Stimulated activated CD4-positive, alpha-beta T cell treated with anti-CD3 and anti-CD28 coated beads, Interleukin-4, amount 100 ng/mL, for 24 hours (primary cell): Measurements from ENCODE around the gene GPR39.

ENCODE experiments used
- DNase-seq: peaks from one replicate; pipeline ENCODE4 v3.0.0-alpha.2; 2020

GPR39 gene

DNA sequence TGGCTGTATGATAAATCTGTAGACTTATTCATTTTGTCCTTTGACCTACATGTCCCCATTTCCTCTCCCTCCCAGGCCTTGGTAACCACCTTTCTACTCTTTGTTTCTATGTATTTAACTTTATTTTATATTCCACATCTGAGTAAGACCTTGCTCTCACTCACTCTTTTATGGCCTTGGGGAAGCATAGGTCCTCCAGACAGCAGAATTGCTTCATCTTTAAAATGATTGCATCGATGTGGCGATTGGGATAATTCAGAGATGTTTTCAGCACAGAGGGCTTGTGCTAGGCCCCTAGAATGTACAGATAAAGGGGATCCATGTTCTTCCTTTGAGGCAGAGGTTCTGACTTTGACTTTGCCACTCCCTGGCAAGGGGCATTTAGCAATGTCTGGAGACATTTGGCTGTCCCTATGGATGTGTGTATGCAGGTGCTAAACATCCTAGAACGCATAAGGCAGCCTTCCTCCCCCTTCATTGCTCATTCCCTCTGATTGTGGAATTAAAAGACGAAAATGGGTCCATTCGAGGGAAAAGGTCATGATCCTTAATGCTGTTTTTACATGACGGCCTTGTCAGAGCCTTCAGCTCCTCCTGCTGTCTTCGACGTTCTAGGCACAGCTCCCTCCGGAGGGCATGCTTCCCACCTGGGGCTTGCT, 1.2 kb upstream of the GPR39 start:
- no peak for DNase-seq

DNA sequence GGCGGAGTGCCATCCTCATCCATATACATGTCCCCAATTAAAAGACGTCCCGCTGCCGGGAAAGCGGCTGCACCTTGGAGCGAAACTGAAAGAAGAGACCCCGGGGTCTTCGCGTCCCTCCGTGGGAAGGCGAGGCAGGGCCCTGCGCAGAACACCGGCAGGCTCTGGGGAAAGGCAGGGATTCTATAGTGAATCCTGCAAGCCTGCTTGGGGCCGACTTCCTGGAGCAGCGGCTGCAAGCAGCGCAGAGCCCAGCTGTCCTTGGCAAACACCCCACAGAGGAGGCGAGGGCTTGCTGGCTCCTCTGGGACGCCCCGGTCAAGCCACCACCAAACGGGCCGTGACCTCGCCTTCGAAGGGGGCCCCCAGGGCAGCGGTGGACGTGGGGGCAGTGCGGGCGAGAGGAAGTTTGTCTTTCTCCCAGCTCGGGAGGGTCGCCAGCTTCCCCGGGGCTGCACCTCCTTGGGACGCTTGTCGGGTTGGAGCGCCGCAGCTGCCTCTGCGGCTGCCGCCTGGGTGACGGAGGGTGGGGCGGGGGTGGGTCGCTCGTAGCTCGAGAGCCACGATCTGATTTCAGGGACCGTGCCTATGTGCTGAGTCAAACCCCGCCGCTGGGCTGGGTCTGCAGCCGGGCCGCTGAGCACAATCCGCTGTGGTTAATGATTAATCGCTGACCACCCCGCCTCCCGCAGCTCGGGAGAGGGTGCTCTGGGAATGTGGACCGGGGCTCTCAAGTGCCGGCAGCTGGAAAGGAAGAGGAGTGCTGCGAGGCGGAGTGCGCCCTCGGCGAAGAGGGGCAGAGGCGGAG, 486 bp upstream of the GPR39 start:
- no peak for DNase-seq

DNA sequence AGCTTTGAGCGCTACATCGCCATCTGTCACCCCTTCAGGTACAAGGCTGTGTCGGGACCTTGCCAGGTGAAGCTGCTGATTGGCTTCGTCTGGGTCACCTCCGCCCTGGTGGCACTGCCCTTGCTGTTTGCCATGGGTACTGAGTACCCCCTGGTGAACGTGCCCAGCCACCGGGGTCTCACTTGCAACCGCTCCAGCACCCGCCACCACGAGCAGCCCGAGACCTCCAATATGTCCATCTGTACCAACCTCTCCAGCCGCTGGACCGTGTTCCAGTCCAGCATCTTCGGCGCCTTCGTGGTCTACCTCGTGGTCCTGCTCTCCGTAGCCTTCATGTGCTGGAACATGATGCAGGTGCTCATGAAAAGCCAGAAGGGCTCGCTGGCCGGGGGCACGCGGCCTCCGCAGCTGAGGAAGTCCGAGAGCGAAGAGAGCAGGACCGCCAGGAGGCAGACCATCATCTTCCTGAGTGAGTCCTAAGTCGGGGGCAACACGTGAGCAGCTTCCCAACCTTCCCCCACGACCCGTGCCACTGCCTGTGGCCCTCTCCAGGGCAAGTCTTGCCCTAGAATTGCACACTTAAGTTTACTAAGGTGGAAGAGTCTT, 928 bp downstream of the GPR39 start:
- DNase-seq, result no peak

DNA sequence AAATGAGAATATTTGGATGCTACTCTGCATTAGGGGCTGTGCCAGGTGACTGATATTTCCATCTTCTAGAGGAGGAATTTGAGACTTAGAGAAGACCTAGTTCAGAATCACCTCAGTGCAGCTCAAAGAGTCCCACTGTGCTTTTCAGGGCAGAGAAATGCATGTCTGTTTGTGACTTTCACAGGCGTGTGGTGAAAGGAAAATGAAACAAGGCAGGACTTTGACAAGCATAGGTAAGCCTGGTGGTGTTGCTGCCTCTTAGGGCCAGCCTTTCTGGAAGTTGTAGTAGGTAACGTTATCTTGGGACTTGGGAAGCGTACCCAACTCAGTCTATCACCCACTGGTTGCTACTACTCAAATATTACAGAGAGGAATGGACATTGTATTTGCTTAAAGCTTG, 2.6 kb downstream of the GPR39 start:
- no peak for DNase-seq

DNA sequence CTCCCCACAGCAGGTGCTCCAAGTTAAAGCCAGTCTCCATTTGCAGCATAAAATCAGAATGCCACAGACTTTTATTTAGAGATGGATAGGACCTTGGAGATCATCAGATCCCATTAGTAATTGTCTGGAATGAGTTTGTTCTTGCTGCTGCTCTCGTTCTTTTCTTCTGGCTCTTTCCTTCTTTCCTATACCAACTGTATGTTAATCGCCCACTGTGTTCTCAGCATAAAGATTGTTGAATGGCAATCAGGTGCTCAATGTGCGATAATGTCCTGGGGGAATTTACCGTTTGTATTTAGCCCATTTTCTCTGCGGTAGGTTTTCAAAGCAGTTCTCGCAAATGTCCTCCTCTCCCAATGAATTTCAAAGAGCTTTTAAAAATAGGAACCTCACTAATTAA, 3.3 kb downstream of the GPR39 start:
- DNase-seq, result no peak

DNA sequence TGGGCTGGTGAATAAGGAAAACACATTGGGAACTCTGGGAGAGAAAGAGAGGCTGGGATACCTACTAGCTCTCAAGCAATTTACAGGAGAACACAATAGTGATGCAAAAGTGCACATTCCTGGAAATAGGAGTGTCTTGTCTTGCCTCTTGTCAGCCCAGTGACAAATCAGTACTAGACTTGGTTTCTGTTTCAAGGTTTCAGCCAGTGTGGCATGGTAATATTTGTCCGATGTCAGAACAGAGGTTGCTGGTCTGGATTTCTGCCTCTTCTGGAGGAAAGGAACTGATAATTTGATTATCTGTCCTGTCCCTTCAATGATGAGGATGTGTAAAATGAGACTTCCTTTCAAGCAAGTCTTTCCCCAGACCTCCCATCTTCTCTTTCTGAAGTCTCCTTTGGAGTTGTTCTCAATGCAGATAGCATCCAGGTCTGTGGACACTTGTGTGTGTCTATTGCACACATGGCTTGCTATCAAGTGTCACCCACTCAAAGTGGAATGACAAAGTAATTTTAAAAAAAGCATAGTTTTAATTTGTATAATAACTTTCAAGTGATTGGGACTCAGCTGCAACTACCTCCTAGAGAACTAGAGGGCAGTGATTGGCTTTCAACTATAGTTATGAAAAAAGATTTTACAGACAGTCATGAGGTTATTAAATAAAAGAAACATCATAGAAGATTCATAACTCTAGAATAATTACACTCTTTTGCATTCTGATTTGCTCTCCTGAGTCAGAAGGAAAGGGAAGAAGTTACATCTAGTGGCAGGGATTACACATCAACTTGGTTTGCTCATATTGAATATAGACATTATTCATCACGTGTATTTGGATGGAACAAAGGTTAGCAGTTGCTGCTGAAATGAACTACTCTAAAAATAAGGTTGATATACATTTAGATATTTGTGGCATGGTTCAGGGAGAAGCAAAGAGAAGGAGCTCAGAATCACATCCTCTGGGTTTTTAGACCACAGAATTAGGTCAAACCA, 4.5 kb downstream of the GPR39 start:
- DNase-seq, result no peak

DNA sequence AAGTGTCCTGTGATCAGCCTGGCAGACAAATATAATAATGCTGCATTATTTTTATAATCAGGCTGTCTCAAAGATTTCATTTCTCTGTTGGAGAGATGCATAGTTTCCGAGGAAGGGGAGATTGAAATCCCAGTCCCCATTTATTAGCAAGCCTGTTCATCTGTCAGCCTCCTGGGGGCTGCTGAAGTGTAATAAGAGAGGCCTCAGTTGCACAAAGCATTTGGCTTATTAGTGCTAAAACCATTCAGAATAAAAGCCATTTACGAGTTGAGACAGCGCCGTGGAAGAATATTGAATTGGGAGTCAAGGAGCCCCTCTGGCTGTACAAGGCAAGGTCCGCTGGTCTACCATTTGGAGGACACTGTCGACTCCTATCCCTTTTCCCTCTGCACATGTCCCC, 6.1 kb downstream of the GPR39 start:
- no peak for DNase-seq

DNA sequence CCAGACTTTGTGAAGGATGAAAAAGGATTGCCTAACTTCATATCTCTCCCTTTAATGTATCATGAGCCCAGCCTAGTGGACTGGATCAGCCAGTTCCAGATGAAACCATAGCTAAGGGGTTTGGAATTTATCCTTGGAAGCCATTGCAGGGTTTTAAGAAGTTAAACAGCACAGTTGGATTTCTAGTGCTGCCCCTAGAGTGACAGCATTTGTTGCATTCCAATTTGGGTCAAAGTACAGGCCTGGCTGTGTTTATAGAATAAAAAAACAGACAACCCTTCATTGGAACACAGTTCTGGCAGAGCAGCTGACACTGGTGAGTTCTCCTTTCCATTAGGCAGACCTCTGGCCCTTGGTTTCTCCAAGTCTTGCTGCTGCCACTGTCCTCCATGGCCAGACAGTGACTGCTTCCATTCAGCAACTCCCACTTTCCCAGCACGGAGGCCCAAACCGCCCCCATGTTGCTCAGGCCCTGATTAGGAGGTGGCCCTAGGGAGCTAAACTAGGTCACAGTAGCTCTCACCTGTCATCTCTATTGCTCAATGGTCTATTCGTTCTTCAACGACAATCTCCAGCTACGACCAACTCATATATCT, 8.0 kb downstream of the GPR39 start:
- no peak for DNase-seq

DNA sequence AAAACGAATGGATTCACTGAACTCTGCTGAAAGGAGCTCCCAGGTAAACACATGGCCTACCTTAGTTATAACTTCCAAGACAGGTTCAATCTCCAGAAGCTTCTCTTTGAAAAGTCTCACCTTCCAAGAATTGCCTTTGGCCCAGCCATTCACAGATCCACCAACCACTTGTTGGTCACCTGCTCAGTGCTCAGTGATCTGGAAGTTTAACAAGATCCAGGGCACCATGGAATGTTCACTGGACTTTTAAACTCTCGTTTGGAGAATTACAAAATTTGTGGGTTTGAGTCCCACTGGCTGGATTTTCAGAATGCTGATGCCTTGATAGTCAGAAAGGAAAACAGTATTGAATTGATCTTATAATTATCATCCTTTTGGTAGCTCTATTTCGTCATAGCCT, 9.4 kb downstream of the GPR39 start:
- DNase-seq, result no peak

DNA sequence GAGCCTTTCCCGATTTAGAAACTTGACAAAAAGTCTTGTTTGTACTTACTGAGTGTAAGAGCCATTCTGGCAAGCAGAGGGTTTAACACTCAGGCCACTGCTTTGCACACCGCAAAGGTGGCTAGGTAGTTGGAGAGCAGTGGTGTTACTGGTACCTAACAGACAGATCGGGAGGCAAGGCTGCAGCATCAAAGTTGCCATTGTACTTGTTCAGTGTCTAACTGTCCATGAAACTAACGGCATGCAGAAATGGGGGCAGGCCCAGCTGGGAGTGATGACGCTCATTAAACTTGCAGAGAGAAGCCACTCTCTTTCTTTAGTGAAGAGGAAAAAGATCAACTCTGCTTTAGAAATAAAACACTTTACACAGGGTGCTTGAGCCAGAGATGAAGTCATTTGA, 10.1 kb downstream of the GPR39 start:
- DNase-seq, result no peak

DNA sequence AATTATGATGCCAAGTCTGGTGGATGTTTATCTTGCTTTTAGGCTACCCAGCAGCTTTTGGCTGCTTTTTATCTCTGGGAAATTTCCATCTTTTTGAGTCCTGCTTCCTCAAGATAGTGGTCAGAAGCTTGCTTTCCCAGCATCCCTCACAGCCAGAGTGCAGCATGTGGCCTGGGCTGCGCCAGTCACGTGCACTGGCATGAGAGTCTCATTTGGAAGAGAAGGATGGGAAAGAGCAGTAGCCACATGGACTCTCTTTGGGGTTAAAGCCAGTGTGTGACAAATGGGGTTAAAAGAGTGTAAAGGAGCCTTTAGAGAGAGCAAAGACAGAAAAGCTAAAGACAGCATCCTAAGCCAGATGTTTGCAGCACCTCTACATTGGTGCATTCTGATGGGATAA, 12.7 kb downstream of the GPR39 start:
- no peak for DNase-seq

DNA sequence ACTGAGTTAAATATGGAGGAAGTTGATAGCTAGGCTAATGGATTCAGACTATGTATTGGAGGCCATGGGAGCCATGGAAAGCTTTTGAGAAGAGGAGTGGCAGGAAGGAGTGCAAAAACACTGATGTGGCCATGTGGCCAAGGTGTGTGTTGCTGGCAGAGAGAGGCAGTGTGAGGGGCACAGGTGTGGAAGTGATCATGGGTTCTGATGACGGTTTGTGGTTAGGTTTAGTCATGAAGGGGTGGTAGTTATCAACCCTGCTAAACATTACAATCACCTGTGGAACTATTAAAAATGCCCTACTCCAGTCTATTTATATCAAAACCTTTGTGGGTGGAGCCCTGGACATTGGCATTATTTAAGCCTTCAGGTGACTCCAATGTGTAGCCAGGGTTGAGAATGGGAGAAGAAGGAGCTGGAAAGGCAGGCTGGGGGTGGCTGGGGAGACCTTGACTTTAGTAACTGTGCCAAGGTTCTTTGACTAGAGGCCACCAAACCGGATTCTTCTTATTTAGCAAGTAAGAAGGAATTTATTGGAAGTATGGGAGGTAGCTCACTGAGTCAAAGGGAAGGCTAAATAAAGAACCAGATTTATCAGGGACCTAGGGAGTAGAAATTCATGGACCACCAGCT, 13.5 kb downstream of the GPR39 start:
- DNase-seq, result no peak

DNA sequence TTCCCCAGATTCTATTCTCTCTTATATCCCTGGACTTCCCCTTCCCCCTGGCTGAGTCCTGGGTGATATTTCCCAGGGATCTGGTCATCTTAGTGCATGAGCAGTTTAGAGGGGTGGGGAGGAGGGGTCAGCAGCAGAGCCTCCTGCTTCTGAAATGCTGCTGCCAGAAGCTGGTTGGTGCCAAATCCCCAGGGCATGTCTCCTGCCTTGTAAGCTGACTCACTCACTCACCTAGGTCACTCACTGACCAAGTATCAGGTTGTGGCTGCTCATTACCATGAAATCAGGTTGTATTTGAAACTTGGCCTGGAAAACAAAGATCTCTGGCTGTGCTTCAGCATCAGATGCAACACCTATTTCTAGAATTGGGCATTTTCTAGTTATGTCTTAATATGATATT, 14.3 kb downstream of the GPR39 start:
- DNase-seq, result no peak

DNA sequence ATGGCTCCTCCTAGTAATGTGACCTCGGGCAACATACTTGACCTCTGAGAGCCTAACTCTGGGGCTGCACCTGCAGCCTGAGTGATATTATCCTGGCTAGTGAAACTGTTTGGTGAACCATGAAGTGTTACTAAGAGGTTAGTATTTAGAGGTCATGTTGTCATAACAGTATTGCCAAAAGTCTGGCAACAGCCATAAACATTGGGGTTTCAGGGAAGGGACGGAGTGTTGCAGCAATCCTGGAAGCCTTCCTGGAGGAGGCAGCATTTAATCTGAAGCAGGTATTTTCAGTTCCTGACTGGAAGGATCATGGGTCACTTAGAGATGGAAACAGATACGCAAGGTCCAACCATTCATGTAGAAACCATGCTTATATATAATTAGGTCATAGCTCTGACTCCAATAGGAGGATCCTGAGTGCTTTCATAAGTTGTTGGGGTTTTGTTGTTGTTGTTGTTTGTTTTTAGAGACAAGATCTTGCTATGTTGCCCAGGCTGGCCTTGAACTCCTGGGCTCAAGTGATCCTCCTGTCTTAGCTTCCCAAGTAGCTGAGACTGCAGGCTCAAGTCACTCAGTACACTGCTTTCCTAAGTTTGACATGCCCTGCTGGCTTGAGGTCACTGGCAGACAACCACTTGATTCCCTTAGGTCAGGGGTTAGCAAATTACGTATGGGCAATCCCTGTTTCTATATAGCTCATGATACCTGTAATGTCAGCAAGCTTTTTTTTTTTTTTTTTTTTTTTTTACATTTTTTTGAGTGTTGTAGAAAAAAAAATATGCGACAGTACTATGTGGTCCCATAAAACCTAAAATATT, 21.5 kb downstream of the GPR39 start:
- DNase-seq, result no peak

DNA sequence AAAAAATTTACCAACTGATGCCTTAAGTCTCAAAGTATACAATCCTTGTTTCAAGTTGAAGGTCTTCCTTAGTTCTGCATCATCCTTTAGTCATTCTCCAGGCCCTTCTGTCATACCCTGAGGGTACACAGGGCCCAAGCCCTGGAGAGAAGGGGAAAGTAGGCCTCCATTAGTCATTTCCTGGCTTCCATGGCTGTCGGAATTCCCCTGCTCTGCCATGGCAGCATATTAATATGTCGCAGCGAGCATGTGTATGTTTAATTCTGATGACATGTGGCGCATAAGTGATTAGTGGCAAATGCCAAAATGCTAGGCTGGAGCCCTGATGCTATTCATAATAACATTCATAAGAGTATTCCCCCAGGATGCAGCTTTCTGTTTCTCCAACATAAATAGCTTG, 22.1 kb downstream of the GPR39 start:
- DNase-seq, result no peak

DNA sequence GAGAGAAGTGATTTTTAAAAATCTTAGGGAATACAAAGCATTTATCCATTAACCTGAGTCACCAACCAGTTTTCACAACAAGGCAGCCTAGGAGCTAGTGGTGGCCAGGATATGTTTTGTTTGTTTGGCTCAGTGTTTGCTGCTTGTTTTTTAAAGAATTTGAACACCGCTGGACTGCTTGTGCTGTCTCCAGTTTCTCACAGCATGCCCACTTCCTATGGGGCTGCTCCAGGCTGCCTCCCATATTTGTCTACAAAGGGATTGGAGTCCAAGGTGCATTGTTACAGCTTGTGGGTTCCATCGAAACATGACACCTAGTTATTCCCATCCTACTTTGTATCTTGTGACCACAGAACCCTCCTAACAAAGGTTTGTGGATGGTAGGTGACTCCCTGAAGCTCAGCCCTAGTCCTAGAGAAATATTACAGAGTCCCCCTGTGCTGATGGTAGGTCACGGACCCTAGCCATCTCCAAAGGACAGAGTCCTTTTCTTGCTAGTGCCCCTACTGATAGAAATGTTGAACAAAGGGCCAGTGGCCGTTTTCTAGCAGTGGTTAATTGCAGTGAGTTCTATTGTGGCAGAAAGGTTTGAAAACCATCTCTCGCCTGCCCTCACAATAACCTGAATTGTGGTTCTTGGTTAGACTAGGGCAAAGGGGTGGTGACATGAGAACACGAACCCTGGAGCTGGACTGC, 23.2 kb downstream of the GPR39 start:
- no peak for DNase-seq

DNA sequence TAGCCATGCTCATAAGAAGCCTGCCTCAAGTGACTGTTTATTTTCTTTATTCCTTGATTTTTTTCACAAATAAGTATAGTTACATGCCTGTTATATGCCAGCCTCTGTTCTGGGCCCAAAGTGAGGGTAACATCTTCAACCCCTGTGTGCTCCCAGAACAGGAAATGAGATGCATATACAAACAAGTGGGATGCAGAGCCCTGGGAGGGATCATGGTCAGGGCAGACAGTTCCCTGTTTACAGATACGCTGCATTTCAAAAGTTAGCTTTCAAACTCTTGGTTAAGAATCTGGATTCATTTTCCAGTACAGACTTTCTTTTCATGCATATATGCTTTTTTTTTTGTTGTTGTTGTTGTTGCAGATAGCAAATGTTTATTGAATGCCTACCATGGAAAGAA, 24.4 kb downstream of the GPR39 start:
- no peak for DNase-seq

DNA sequence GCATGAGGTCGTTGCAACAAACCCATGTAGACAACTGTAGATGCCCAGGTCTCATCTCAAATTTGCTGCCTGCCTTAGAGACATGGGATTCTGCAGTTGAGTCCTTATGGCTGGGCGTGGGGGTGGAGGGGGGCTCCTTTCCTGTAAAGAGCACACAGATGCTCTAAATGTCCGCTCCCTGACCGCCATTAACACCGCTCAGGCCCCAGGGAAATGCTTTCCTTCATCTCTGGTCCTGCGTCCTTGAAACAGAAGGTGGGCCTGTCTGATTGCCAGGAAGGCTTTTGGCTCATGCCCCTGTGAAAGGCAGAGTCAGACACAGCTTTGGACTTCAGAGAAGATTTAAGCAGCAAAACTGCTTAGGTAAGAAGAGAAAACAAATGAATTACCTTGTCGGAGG, 25.7 kb downstream of the GPR39 start:
- no peak for DNase-seq

DNA sequence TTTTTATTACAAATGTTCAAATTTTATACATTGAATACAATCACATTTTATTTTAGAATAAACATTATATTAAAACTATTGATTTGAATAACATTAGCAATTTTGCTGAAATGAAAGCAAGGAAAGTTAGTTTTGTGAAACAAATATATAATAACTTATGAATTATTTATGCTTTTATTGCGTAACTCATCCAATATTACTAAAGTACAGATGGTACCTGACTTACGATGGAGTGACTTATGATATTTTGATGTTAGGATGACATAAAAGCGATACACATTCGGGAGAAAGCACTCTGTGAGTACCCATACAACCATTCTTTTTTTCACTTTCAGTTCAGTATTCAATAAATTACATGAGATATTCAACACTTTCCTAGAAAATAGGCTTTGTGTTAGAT, 26.5 kb downstream of the GPR39 start:
- no peak for DNase-seq

DNA sequence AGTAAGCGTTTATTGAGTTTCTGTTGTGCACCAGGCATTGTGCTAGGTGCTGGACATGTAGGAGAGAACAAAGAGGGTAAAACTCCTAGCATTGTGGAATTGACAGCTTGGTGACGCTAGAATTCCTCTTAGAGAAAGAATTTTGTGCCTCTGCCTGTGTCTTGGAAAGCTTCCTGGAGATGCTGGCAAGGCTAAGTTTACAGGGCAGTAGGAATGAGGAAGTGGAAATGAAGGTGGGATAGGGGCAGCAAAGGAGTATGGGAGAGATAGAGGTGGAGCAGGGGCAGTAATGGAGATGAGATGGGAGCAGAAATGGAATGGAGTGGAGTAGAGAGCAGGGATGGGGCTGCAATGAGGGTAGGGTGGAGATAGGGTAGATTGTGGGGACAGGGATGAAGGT, 29.8 kb downstream of the GPR39 start:
- DNase-seq, result no peak

DNA sequence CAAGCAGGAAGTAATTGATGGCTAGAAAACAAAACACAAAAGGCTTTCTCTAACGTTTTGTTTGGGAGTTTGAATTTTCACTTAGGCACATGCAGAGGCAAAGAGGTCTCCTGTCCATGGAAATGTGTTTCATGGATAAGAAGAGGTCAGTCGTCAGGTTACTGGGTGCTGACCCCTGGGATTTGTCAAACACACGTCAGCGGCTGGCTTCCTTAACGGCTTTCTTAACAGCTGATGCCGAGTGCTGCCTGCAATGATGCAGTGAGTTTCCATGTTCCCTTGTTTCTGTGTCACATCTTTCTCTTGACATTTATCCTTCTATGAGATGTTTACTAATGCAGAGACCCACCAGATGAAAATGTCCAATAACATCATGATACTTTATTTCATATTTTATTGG, 31.7 kb downstream of the GPR39 start:
- DNase-seq, result no peak
